ENCODE data around the gene ULK4.

GRCh38 chr3:41854956-41855355 lies 106.9 kb downstream of the ULK4 start:
- TF ChIP-seq CTCF (IDR thresholded peaks at IDR 0.05), result no peak
- TF ChIP-seq POLR2A (IDR thresholded peaks at IDR 0.05), result no peak
